Neural progenitor cell (in vitro differentiated cells): ENCODE data around the gene ARHGAP42. TPM values are rescaled to one million over a fixed set of nuclear protein-coding genes. Genes with fewer than 3 reads are reported as not detected.

Experiments
- DNase-seq: peaks from one replicate; pipeline ENCODE4 v3.0.0-alpha.2; 2016; ENCODE audit warnings: low spot score
- H2AFZ ChIP-seq: fragments of 200-600 bp; sonication (generic); replicated peaks from 2 replicates; pipeline ENCODE4 v1.6.1; 2016; ENCODE audit warnings: antibody characterized with exemption
- H3F3A ChIP-seq: fragments of 200-600 bp; sonication (generic); 2 replicates; pipeline ENCODE4 v1.6.1; 2016; ENCODE audit warnings: antibody characterized with exemption, low read depth
- H3K27ac ChIP-seq: fragments of 200-600 bp; sonication (generic); 2 replicates; pipeline ENCODE4 v1.5.1; 2016; ENCODE audit warnings: mild to moderate bottlenecking
- H3K27me3 ChIP-seq: fragments of 200-600 bp; sonication (generic); 2 replicates; pipeline ENCODE4 v1.6.1; 2016; ENCODE audit warnings: mild to moderate bottlenecking, moderate library complexity
- H3K36me3 ChIP-seq: fragments of 200-600 bp; sonication (generic); 2 replicates; pipeline ENCODE4 v1.5.1; 2016
- H3K4me1 ChIP-seq: fragments of 200-600 bp; sonication (generic); 2 replicates; pipeline ENCODE4 v1.6.1; 2016; ENCODE audit warnings: mixed run types
- H3K4me2 ChIP-seq: fragments of 200-600 bp; sonication (generic); 2 replicates; pipeline ENCODE4 v1.6.1; 2016
- H3K4me3 ChIP-seq: fragments of 200-600 bp; sonication (generic); 2 replicates; pipeline ENCODE4 v1.5.1; 2016
- H3K79me2 ChIP-seq: fragments of 200-600 bp; sonication (generic); 2 replicates; pipeline ENCODE4 v1.6.1; 2016; ENCODE audit warnings: low read depth
- H3K9ac ChIP-seq: fragments of 200-600 bp; sonication (generic); 2 replicates; pipeline ENCODE4 v1.6.1; 2016
- H3K9me3 ChIP-seq: fragments of 200-600 bp; sonication (generic); 2 replicates; pipeline ENCODE4 v1.5.1; 2016; ENCODE audit warnings: low read depth
- H4K20me1 ChIP-seq: fragments of 200-600 bp; sonication (generic); 2 replicates; pipeline ENCODE4 v1.6.1; 2016; ENCODE audit warnings: low read depth
- H3K27ac Mint-ChIP-seq: 3 replicates; pipeline ENCODE4 v1.8.0; 2021; ENCODE audit warnings: mixed read lengths
- H3K27me3 Mint-ChIP-seq: 2 replicates; pipeline ENCODE4 v1.8.0; 2022; ENCODE audit warnings: low read depth, mild to moderate bottlenecking, inconsistent platforms, moderate library complexity, mixed read lengths; ENCODE audit not compliant: insufficient read depth
- H3K36me3 Mint-ChIP-seq: 3 replicates; pipeline ENCODE4 v1.8.0; 2021; ENCODE audit warnings: mixed read lengths
- H3K4me1 Mint-ChIP-seq: 3 replicates; pipeline ENCODE4 v1.8.0; 2021; ENCODE audit warnings: mixed read lengths
- H3K4me3 Mint-ChIP-seq: 3 replicates; pipeline ENCODE4 v1.8.0; 2021; ENCODE audit warnings: mild to moderate bottlenecking, moderate library complexity, mixed read lengths
- H3K9me3 Mint-ChIP-seq: 3 replicates; pipeline ENCODE4 v1.8.0; 2020; ENCODE audit warnings: mixed read lengths
- EZH2 ChIP-seq: fragments of 200-600 bp; sonication (generic); IDR thresholded peaks from 2 replicates; pipeline ENCODE4 v1.6.1; 2017; ENCODE audit warnings: antibody characterized with exemption, mild to moderate bottlenecking, moderate library complexity
- EZH2phosphoT487 ChIP-seq: fragments of 200-600 bp; sonication (generic); IDR thresholded peaks from 2 replicates; pipeline ENCODE4 v1.6.1; 2017; ENCODE audit warnings: antibody characterized with exemption
- total RNA-seq: library from RNA; depleted of rRNA; stranded (reverse); fragments of >200 nt; gene quantifications from 2 replicates; pipeline ENCODE4 v1.2.3, GENCODE V29; 2015; ENCODE audit warnings: low replicate concordance
- TF ChIP-seq, protein P1 (sequence below): fragments of 200-600 bp; sonication (generic); IDR thresholded peaks from 2 replicates; pipeline ENCODE4 v1.5.1; 2017; ENCODE audit warnings: antibody characterized with exemption, mild to moderate bottlenecking

ARHGAP42 gene
- total RNA-seq, 1 donor from 2014 or later = 31.0 TPM

DNA sequence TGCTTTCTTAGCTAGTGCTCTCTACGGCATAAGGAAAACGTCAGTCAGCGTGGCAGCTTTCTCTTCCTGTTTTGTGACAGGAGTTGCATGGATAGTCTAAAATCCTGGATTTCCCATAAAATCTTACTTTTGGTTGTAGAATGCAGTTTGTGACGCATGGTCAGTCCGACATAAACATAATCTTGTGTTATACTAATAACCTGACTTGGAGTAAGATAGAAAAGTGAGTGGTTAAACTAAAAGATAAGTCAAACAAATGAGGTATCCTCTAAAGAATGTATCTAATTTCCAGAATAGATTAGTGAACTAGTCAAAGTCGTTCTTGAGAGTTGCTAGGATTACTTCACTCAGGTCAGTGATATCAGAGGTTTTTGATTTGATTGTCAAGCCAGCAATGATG, 285.0 kb downstream of the ARHGAP42 start:
- Histone ChIP-seq H3K4me1 (no peaks in the 10 kb centered on the region), H3K9ac (no peak overlapping the region), H3K4me2 (no peak overlapping the region), H3F3A (no peaks in the 10 kb centered on the region), H2AFZ (no peak overlapping the region), H3K36me3 (no peaks in the 10 kb centered on the region), H3K9me3 (no peaks in the 10 kb centered on the region), H3K27ac (no peak overlapping the region), H3K79me2 (no peaks in the 10 kb centered on the region), H3K27me3 (no peaks in the 10 kb centered on the region), H3K4me3 (no peak overlapping the region), H4K20me1 (no peaks in the 10 kb centered on the region)
- peaks cover 6% of the 10 kb centered on the region for H3K36me3 Mint-ChIP-seq
- H3K9me3 Mint-ChIP-seq = peaks cover 6% of the 10 kb centered on the region
- H3K27me3 Mint-ChIP-seq = no peaks in the 10 kb centered on the region
- no peaks in the 10 kb centered on the region for H3K4me1 Mint-ChIP-seq
- no peak overlapping the region for H3K4me3 Mint-ChIP-seq
- TF ChIP-seq, protein P1, sequence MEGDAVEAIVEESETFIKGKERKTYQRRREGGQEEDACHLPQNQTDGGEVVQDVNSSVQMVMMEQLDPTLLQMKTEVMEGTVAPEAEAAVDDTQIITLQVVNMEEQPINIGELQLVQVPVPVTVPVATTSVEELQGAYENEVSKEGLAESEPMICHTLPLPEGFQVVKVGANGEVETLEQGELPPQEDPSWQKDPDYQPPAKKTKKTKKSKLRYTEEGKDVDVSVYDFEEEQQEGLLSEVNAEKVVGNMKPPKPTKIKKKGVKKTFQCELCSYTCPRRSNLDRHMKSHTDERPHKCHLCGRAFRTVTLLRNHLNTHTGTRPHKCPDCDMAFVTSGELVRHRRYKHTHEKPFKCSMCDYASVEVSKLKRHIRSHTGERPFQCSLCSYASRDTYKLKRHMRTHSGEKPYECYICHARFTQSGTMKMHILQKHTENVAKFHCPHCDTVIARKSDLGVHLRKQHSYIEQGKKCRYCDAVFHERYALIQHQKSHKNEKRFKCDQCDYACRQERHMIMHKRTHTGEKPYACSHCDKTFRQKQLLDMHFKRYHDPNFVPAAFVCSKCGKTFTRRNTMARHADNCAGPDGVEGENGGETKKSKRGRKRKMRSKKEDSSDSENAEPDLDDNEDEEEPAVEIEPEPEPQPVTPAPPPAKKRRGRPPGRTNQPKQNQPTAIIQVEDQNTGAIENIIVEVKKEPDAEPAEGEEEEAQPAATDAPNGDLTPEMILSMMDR = no peak
- TF ChIP-seq EZH2phosphoT487 (no peak), EZH2 (no peak)
- H3K27ac Mint-ChIP-seq = no peak overlapping the region
- DNase-seq = no peak

DNA sequence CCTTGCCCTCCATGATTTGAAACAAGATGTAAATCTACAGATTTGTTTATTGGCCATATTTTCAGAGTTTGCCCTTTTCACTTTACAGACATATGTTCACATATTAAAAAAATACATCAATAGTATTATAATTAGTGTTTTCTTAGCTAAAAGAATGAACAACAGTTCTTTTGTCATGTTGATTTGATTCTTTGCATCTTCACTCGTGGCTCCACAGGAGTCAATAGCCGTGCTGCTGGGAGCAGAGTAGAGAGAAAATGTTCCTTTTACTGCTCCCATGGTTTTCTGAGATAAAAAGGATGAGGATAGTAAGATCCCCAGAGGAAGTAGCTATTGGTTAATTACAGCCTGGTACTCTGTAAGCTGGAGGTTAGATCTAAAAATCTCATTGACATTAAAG, 291.4 kb downstream of the ARHGAP42 start:
- peak; percentile 20 for DNase-seq
- no peak overlapping the region for H2AFZ ChIP-seq
- H3K4me3 Mint-ChIP-seq = no peak overlapping the region
- H3K9ac ChIP-seq = no peak overlapping the region
- H3F3A ChIP-seq = peaks cover 3% of the 10 kb centered on the region
- H3K27me3 ChIP-seq = no peaks in the 10 kb centered on the region
- H3K4me1 Mint-ChIP-seq = peaks cover 9% of the 10 kb centered on the region
- no peaks in the 10 kb centered on the region for H3K36me3 ChIP-seq
- H3K4me2 ChIP-seq = no peak overlapping the region
- H3K9me3 Mint-ChIP-seq = no peaks in the 10 kb centered on the region
- H3K27ac Mint-ChIP-seq = no peak overlapping the region
- TF ChIP-seq EZH2 = no peak
- TF ChIP-seq, protein P1 = no peak
- no peak for TF ChIP-seq EZH2phosphoT487
- no peaks in the 10 kb centered on the region for H3K27me3 Mint-ChIP-seq
- no peaks in the 10 kb centered on the region for H3K9me3 ChIP-seq
- no peaks in the 10 kb centered on the region for H4K20me1 ChIP-seq
- H3K27ac ChIP-seq = no peak overlapping the region
- no peaks in the 10 kb centered on the region for H3K36me3 Mint-ChIP-seq
- H3K4me3 ChIP-seq = no peak overlapping the region
- H3K4me1 ChIP-seq = peaks cover 12% of the 10 kb centered on the region
- no peaks in the 10 kb centered on the region for H3K79me2 ChIP-seq

DNA sequence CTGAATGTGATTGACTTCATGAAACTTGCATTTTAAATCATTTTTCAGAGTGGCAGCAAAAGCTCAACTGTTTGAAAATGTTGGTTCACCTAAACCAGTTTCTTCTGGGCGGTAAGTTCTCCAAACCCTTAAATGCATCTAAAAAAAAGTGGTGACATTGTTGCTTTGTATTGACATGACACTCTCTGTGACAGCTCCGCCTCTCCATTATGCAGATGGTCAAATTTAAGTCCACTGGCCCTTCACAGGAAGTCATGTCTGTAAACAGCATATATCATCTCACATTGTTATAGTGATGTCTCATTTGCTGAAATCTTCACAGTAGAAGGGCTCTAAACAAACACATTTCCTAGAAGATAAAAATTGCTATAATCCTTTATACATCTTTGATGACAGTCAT, 291.9 kb downstream of the ARHGAP42 start:
- H3K4me1 Mint-ChIP-seq = peaks cover 9% of the 10 kb centered on the region
- H3K27ac ChIP-seq = no peak overlapping the region
- no peaks in the 10 kb centered on the region for H3K79me2 ChIP-seq
- no peak overlapping the region for H3K4me3 Mint-ChIP-seq
- H3K9ac ChIP-seq = no peak overlapping the region
- H3K27me3 ChIP-seq = no peaks in the 10 kb centered on the region
- H3F3A ChIP-seq = peaks cover 3% of the 10 kb centered on the region
- no peaks in the 10 kb centered on the region for H3K9me3 Mint-ChIP-seq
- TF ChIP-seq EZH2phosphoT487 (no peak), EZH2 (no peak)
- TF ChIP-seq, protein P1 = no peak
- H3K36me3 ChIP-seq = no peaks in the 10 kb centered on the region
- no peaks in the 10 kb centered on the region for H3K9me3 ChIP-seq
- H3K4me1 ChIP-seq = peaks cover 12% of the 10 kb centered on the region
- H2AFZ ChIP-seq = no peak overlapping the region
- H3K4me3 ChIP-seq = no peak overlapping the region
- no peaks in the 10 kb centered on the region for H3K36me3 Mint-ChIP-seq
- H3K27ac Mint-ChIP-seq = no peak overlapping the region
- no peaks in the 10 kb centered on the region for H3K27me3 Mint-ChIP-seq
- no peak for DNase-seq
- no peaks in the 10 kb centered on the region for H4K20me1 ChIP-seq
- no peak overlapping the region for H3K4me2 ChIP-seq
